Activated T-cell treated with anti-CD3 and anti-CD28 coated beads, Interleukin-2, amount 50 U/mL, for 72 hours (primary cell): ENCODE results near the gene FLAD1. TPM values are rescaled to one million over a fixed set of nuclear protein-coding genes. Genes with fewer than 3 reads are reported as not detected.

Source experiments
- ATAC-seq, 2 donors: fragments of 150-1000 bp; cut with Tn5 transposase; replicated peaks in 1 of 2; 2 replicates each; pipeline ENCODE4 v1.10.0; 2021; ENCODE audit warnings: moderate library complexity in 2 of 2, mild to moderate bottlenecking in 1 of 2
- DNase-seq, 2 donors: peaks; one replicate each; pipeline ENCODE4 v3.0.0; 2021 to 2022; ENCODE audit warnings: mixed read lengths in 1 of 2
- H3K27ac Mint-ChIP-seq: one replicate; pipeline ENCODE4 v1.8.0; 2022; ENCODE audit warnings: mild to moderate bottlenecking, moderate library complexity, mixed read lengths
- H3K27me3 Mint-ChIP-seq: one replicate; pipeline ENCODE4 v1.8.0; 2022; ENCODE audit warnings: low read depth, mixed read lengths
- H3K36me3 Mint-ChIP-seq, 2 donors: one replicate each; pipeline ENCODE4 v1.8.0; 2022; ENCODE audit warnings: mixed read lengths in 2 of 2, mild to moderate bottlenecking in 1 of 2; ENCODE audit not compliant: insufficient read depth in 2 of 2
- H3K4me1 Mint-ChIP-seq: one replicate; pipeline ENCODE4 v1.8.0; 2022; ENCODE audit warnings: low read depth, mixed read lengths
- H3K4me3 Mint-ChIP-seq, 2 donors: one replicate each; pipeline ENCODE4 v1.8.0; 2022; ENCODE audit warnings: mild to moderate bottlenecking in 2 of 2, mixed read lengths in 2 of 2, moderate library complexity in 2 of 2
- H3K9me3 Mint-ChIP-seq, 2 donors: one replicate each; pipeline ENCODE4 v1.8.0; 2022; ENCODE audit warnings: mixed read lengths in 2 of 2
- total RNA-seq, 2 donors: library from RNA; stranded (reverse); gene quantifications; one replicate each; pipeline ENCODE4 v1.2.3, GENCODE V29; 2022

FLAD1 gene
- total RNA-seq = 10 to 100 TPM; 45.5 to 55.1 TPM

DNA sequence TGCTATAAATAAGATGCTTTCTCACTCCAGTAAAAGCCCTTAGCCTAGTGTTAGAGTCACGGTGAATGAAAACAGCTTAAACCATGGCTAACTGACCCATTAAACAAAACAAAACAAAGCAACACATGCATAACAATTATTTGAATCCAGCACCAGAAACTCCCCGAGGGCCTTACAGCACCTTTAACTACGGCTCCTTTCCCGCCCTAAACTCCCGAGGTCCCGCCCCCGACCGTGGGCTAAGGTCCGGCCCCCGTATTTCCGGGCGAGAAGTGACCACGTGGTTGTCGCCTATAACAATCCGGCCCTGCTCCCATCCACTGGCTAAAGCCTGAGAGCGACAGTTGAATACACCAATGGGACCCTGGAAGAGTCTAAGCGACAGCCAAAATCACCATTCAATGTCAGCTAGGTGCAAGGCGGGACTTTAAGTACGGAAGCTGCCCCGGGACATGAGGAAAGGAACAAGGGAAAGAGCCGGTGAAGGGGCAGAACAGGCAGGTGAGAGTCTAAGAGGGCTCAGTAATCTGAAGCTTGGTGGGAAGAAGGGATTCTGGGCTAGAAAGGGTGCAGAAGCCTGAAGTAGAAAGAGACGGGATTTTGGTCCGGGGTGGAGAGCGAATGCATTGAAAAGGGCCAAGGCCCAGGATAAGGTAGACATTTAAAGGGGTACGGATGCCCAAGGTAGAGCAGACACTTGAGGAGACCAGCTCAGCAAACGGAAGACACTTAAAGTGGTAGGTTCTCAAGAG lies at the start of gene FLAD1:
TSS of gene FLAD1 (plus strand) at position 448 of the 752 bp plus-strand sequence. CDS start 351 bp downstream, outside the sequence.
- peaks cover 4 to 9% of the 10 kb centered on the region in 2 donors for H3K36me3 Mint-ChIP-seq
- no peaks in the 10 kb centered on the region for H3K27me3 Mint-ChIP-seq
- peak within 1 kb of the TSS; percentile 88 for H3K27ac Mint-ChIP-seq
- no peak within 1 kb of the TSS for H3K4me3 Mint-ChIP-seq
- ATAC-seq (peak; percentile 99 to 100), DNase-seq (peak; percentile 96 to 98)
- H3K4me1 Mint-ChIP-seq = peaks cover 14% of the 10 kb centered on the region
- H3K9me3 Mint-ChIP-seq = no peaks in the 10 kb centered on the region

DNA sequence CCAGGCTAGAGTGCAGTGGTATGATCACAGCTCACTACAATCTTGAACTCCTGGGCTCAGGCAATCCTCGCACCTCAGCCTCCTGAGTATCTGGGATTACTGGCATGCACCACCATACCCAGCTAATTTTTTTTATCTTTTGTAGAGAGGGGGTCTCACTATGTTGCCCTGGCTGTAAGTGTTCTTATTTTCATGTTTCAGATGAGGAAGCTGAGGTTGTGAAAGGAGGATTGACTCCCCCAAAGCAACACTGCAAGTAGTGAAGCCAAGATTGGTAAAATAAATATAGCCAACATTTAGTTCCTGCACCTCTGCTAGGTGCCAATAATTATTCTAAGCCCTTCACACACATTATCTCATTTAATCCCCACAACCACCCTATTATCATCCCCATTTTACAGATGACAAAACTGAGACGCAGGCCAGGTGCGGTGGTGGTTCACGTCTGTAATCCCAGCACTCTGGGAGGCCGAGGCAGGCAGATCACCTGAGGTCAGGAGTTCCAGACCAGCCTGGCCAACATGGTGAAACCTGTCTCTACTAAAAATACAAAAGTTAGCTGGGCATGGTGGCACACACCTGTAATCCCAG lies 48.7 kb upstream of the FLAD1 start:
- no peak for DNase-seq
- ATAC-seq = no peak
- no peaks in the 10 kb centered on the region for H3K27me3 Mint-ChIP-seq
- H3K4me3 Mint-ChIP-seq = peak overlapping the region; percentile 15 to 23
- peak overlapping the region; percentile 32 for H3K27ac Mint-ChIP-seq
- H3K9me3 Mint-ChIP-seq = no peaks in the 10 kb centered on the region
- peaks cover 44% of the 10 kb centered on the region for H3K4me1 Mint-ChIP-seq
- peaks cover 2 to 3% of the 10 kb centered on the region in 2 donors for H3K36me3 Mint-ChIP-seq

DNA sequence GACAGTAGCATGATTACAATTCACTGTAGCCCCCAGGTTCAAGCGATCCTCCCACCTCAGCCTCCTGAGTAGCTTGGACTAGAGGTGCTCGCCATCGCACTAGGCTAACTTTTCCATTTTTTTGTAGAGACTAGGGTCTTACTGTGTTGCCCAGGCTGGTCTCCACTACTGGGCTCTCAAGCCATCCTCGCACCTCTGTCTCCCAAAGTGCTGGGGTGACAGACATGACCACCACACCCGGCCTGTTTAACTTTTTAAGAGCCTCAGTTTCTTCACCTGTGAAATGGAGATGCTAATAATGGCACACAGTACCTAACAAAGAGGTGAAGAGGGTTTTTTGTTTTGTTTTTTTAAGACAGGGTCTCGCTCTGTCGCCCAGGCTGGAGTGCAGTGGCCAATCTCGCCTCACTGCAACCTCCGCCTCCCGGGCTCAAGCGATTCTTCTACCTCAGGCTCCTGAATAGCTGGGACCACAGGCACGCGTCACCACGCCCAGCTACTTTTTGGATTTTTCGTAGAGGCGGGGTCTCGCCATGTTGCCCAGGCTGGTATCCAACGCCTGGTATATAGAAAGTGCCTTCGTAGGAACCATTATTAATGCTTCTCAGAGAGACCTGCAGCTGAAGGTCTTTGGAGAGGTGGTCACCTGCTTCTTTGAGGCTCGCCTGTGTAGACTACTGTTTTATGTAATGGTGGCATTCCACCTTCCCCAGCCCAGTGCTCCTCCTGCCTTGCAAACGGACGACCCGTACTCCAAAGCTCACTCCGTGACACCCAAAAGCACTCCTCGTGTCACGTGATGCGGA lies 47.2 kb upstream of the FLAD1 start:
- ATAC-seq = no peak
- H3K4me1 Mint-ChIP-seq = peaks cover 57% of the 10 kb centered on the region
- no peaks in the 10 kb centered on the region for H3K9me3 Mint-ChIP-seq
- no peaks in the 10 kb centered on the region for H3K27me3 Mint-ChIP-seq
- H3K4me3 Mint-ChIP-seq = peak overlapping the region; percentile 93 to 98
- H3K36me3 Mint-ChIP-seq = peaks cover 2 to 3% of the 10 kb centered on the region in 2 donors
- peak overlapping the region; percentile 98 for H3K27ac Mint-ChIP-seq
- no peak for DNase-seq

GRCh38 chr1:154936555-154937084 lies 46.5 kb upstream of the FLAD1 start, which contains the start of gene PMVK:
Gene PMVK, minus strand, starts transcription at chr1:154936719. Its CDS starts 34 bp downstream, at chr1:154936685.
- Mint-ChIP-seq H3K27ac (peak within 1 kb of the TSS; percentile 98), H3K4me1 (peaks cover 64% of the 10 kb centered on the region), H3K9me3 (no peaks in the 10 kb centered on the region), H3K27me3 (no peaks in the 10 kb centered on the region), H3K36me3 (peaks cover 2 to 3% of the 10 kb centered on the region in 2 donors), H3K4me3 (peak within 1 kb of the TSS; percentile 93 to 98)
- ATAC-seq (peak; percentile 82 to 84), DNase-seq (peak; percentile 94 to 96)

GRCh38 chr1:154937085-154937987 lies 45.8 kb upstream of the FLAD1 start:
- Mint-ChIP-seq H3K27me3 (no peaks in the 10 kb centered on the region), H3K4me1 (peaks cover 71% of the 10 kb centered on the region)

GRCh38 chr1:154937988-154938386 lies 45.2 kb upstream of the FLAD1 start:
- DNase-seq (no peak), ATAC-seq (no peak)
- Mint-ChIP-seq H3K4me1 (peaks cover 77% of the 10 kb centered on the region), H3K9me3 (no peaks in the 10 kb centered on the region), H3K27me3 (no peaks in the 10 kb centered on the region), H3K36me3 (peaks cover 2 to 3% of the 10 kb centered on the region in 2 donors), H3K4me3 (peak overlapping the region; percentile 93 to 98), H3K27ac (peak overlapping the region; percentile 98)

More at GRCh38 chr1:154937085-154937987, 45.8 kb upstream of the FLAD1 start:
- H3K36me3 Mint-ChIP-seq = peaks cover 2 to 3% of the 10 kb centered on the region in 2 donors
- no peaks in the 10 kb centered on the region for H3K9me3 Mint-ChIP-seq
- H3K4me3 Mint-ChIP-seq = peak overlapping the region; percentile 93 to 98
- peak overlapping the region; percentile 98 for H3K27ac Mint-ChIP-seq
- ATAC-seq (peak; percentile 82 to 85), DNase-seq (peak; percentile 92 to 95)

- Mint-ChIP-seq H3K27me3 (no peaks in the 10 kb centered on the region), H3K36me3 (peaks cover 2 to 3% of the 10 kb centered on the region in 2 donors), H3K9me3 (no peaks in the 10 kb centered on the region), H3K4me1 (peaks cover 86% of the 10 kb centered on the region), H3K4me3 (peak overlapping the region; percentile 93 to 98), H3K27ac (peak overlapping the region; percentile 98)
- no peak for DNase-seq
- ATAC-seq = no peak
Observed at GRCh38 chr1:154938604-154939399, 44.3 kb upstream of the FLAD1 start.

DNA sequence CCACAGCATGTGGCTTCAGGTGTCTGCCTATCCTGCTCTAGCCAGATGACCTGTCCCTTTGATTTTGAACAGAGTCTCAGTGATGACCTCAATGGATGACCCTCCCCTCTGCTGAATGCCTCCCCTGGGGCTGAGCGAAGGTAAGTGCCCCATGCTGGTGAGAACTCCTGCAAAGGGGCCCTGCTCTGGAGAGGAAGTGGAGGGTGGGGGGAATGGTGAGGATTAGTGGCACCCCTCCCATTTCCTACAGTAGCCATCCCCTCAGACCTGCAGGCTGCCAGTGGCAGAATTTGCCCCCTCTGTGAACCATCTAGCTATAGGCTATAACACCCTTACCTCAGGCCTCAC lies 43.0 kb upstream of the FLAD1 start:
- Mint-ChIP-seq H3K4me1 (peaks cover 80% of the 10 kb centered on the region), H3K9me3 (no peaks in the 10 kb centered on the region), H3K36me3 (peaks cover 2 to 3% of the 10 kb centered on the region in 2 donors), H3K27ac (peak overlapping the region; percentile 67), H3K4me3 (peak overlapping the region; percentile 57 to 74), H3K27me3 (no peaks in the 10 kb centered on the region)
- ATAC-seq (no peak), DNase-seq (no peak)

GRCh38 chr1:154940651-154941194 lies 42.4 kb upstream of the FLAD1 start:
- DNase-seq (peak; percentile 53 to 55), ATAC-seq (peak; percentile 20 to 25)
- peaks cover 75% of the 10 kb centered on the region for H3K4me1 Mint-ChIP-seq

DNA sequence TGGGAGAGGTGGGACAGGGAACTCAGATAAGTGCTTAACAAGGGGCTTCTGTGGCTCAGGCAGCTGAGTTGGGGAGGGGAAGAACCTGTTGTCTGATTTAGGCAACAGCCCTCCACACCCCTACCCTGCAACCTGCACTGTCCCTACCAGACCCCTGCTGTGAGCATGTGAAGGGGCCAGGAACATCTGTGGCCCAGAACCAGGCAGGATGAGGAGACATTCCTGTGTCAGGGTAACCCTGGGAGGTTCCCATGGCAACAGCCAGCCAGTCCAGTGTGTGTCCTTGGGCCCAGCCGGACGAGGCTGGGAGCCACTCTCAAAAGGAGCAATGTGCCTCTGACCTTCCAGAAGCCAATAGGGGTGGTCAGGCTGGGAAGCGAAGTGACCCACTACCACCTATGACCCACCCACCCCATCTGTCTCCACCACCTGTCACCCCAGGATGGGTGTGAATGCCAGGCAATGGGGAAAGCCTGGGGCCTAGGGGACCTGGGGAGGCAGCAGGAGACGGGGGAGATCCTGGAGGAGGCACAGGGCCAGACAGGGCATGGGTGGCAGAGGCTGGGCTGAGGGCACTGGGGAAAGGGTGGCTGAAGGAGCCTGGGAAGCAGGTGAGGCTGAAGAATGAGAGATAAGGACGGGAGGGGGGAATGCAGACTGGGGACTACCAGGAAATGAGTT lies 41.7 kb upstream of the FLAD1 start:
- Mint-ChIP-seq H3K36me3 (peaks cover under 1% of the 10 kb centered on the region in 2 donors), H3K9me3 (no peaks in the 10 kb centered on the region), H3K27ac (peak overlapping the region; percentile 21), H3K4me1 (peaks cover 69% of the 10 kb centered on the region), H3K27me3 (no peaks in the 10 kb centered on the region), H3K4me3 (peak overlapping the region; percentile 57 to 74)
- ATAC-seq = no peak
- no peak for DNase-seq

More at GRCh38 chr1:154940651-154941194, 42.4 kb upstream of the FLAD1 start:
- no peaks in the 10 kb centered on the region for H3K27me3 Mint-ChIP-seq
- H3K36me3 Mint-ChIP-seq = peaks cover 2 to 3% of the 10 kb centered on the region in 2 donors
- H3K27ac Mint-ChIP-seq = peak overlapping the region; percentile 67
- no peaks in the 10 kb centered on the region for H3K9me3 Mint-ChIP-seq
- peak overlapping the region; percentile 57 to 74 for H3K4me3 Mint-ChIP-seq
